ENCODE measurements around the gene MDM2.

The MDM2 gene

GRCh38 chr12:68815232-68815927 is 7.4 kb downstream of the MDM2 start:
- TF ChIP-seq USF1 (IDR thresholded peaks at IDR 0.05) (no peak), YY1 (IDR thresholded peaks at IDR 0.05; ENCODE audit: low read depth) (no peak), EP300 (IDR thresholded peaks at IDR 0.05; ENCODE audit: borderline replicate concordance) (no peak), TCF12 (IDR thresholded peaks at IDR 0.05; ENCODE audit: low read depth) (no peak), TAF1 (IDR thresholded peaks at IDR 0.05; ENCODE audit: low read depth) (no peak), FOXM1 (IDR thresholded peaks at IDR 0.05; ENCODE audit: borderline replicate concordance, low read depth) (no peak), CREB1 (IDR thresholded peaks at IDR 0.05; ENCODE audit: low read depth) (no peak), RAD21 (IDR thresholded peaks at IDR 0.05; ENCODE audit: low read depth) (no peak), NFIC (IDR thresholded peaks at IDR 0.05) (no peak), REST (IDR thresholded peaks at IDR 0.05; ENCODE audit: low read depth) (no peak), ZBTB7A (IDR thresholded peaks at IDR 0.05; ENCODE audit: low read depth) (no peak)

- no peak for TF ChIP-seq TAF1 (IDR thresholded peaks at IDR 0.05; ENCODE audit: low read depth)
- no peak for TF ChIP-seq CEBPB (IDR thresholded peaks at IDR 0.05)
- TF ChIP-seq REST (IDR thresholded peaks at IDR 0.05; ENCODE audit: low read depth) = no peak
- TF ChIP-seq USF1 (IDR thresholded peaks at IDR 0.05) = no peak
- no peak for TF ChIP-seq TEAD4 (IDR thresholded peaks at IDR 0.05)
- no peak for TF ChIP-seq CREB1 (IDR thresholded peaks at IDR 0.05; ENCODE audit: low read depth)
- TF ChIP-seq TCF12 (IDR thresholded peaks at IDR 0.05; ENCODE audit: low read depth) = no peak
These were observed 8.2 kb downstream of the MDM2 start for GRCh38 chr12:68815928-68816800.

GRCh38 chr12:68821357-68822188 is 13.6 kb downstream of the MDM2 start:
- no peak for TF ChIP-seq EGR1 (IDR thresholded peaks at IDR 0.05)
- no peak for TF ChIP-seq TCF12 (IDR thresholded peaks at IDR 0.05; ENCODE audit: low read depth)
- TF ChIP-seq TEAD4 (IDR thresholded peaks at IDR 0.05) = no peak
- TF ChIP-seq ZBTB7A (IDR thresholded peaks at IDR 0.05; ENCODE audit: low read depth) = no peak
- no peak for TF ChIP-seq CEBPB (IDR thresholded peaks at IDR 0.05)
- TF ChIP-seq YY1 (IDR thresholded peaks at IDR 0.05; ENCODE audit: low read depth) = no peak
- TF ChIP-seq TAF1 (IDR thresholded peaks at IDR 0.05; ENCODE audit: low read depth) = no peak
- no peak for TF ChIP-seq FOXM1 (IDR thresholded peaks at IDR 0.05; ENCODE audit: borderline replicate concordance, low read depth)
- TF ChIP-seq MAX (IDR thresholded peaks at IDR 0.05) = no peak

- TF ChIP-seq EGR1 (IDR thresholded peaks at IDR 0.05) (no peak), RAD21 (IDR thresholded peaks at IDR 0.05; ENCODE audit: low read depth) (no peak), TAF1 (IDR thresholded peaks at IDR 0.05; ENCODE audit: low read depth) (no peak), FOXM1 (IDR thresholded peaks at IDR 0.05; ENCODE audit: borderline replicate concordance, low read depth) (no peak), MAX (IDR thresholded peaks at IDR 0.05) (no peak), CEBPB (IDR thresholded peaks at IDR 0.05) (no peak), EP300 (IDR thresholded peaks at IDR 0.05; ENCODE audit: borderline replicate concordance) (no peak), USF1 (IDR thresholded peaks at IDR 0.05) (no peak)
These were observed 15.7 kb downstream of the MDM2 start for GRCh38 chr12:68823696-68824095.
